ENCODE results near the gene SLC27A2. TPM values are rescaled to one million over a fixed set of nuclear protein-coding genes. Genes with fewer than 3 reads are reported as not detected.
A peak's percentile ranks its signal among the peaks of the same experiment; 100 is the strongest.

The SLC27A2 gene
- total and polyA plus RNA-seq, 2 experiments from 2014 or later = not detected

DNA sequence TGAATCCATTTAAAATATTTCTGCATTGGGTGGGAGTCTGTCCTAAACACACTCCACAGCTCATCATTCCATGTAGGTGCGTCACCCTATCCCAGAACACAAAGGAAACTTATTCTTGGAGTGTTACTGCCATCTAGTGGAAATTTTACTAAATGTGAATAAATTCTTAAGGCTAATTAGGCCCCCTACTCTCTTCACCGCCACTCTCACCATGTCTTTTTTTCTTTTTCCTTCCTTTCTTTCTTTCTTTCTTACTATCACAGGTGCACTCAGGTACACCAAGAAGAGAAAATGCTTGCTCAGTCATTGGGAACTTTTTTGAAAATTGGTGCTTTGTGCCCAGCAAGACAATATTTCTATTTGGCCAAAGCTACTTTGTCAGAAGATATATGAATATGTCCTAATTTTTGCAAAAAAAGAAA lies 36.5 kb upstream of the SLC27A2 start:
- H3K36me3 ChIP-seq (ENCODE audit: low read depth) = no peaks in the 10 kb centered on the region
- H3K9me3 ChIP-seq (ENCODE audit: low read depth) = no peaks in the 10 kb centered on the region
- H3F3A ChIP-seq (ENCODE audit: insufficient read depth) = peaks cover 5% of the 10 kb centered on the region; the same call in 1 of the 2 replicates
- no peaks in the 10 kb centered on the region for H3K79me2 ChIP-seq (ENCODE audit: insufficient read depth)
- H3K9ac ChIP-seq = peak overlapping the region; percentile 5; the same call in 1 of the 2 replicates
- peak overlapping the region; percentile 24; the same call in 1 of the 2 replicates for H2AFZ ChIP-seq
- H3K27ac ChIP-seq = no peak overlapping the region
- no peaks in the 10 kb centered on the region for H4K20me1 ChIP-seq (ENCODE audit: insufficient read depth)
- no peaks in the 10 kb centered on the region for H3K9me2 ChIP-seq (ENCODE audit: insufficient read depth)
- in situ Hi-C loops (cut with MboI) = loop anchor here (10.0 to 25.0 kb wide), 2 partner anchors 721 to 1283 kb away; partner anchors contain the start of gene FGF7
- peaks cover 13% of the 10 kb centered on the region for H3K4me1 ChIP-seq (ENCODE audit: insufficient read depth)
- TF ChIP-seq EZH2 (IDR thresholded peaks at IDR 0.05; ENCODE audit: insufficient read depth, poor library complexity, severe bottlenecking) = no peak
- TF ChIP-seq EZH2phosphoT487 (IDR thresholded peaks at IDR 0.05; ENCODE audit: insufficient read depth, low read depth) = no peak
- WGBS, 2 experiments (ENCODE audit: low coverage in 1 of 2, low lambda C conversion rate in 2 of 2, missing lambda C conversion rate in 2 of 2) = 2 to 3% methylated on average over 2 of the region's 2 CpGs
- H3K4me2 ChIP-seq (ENCODE audit: unreplicated experiment) = peak overlapping the region; percentile 42
- peak; percentile 85 for DNase-seq
- H3K4me3 ChIP-seq = no peak overlapping the region
- no peaks in the 10 kb centered on the region for H3K27me3 ChIP-seq (replicated peaks; ENCODE audit: insufficient read depth)

- DNase-seq = no peak
- Histone ChIP-seq H3F3A (ENCODE audit: insufficient read depth) (peaks cover 5% of the 10 kb centered on the region; the same call in 1 of the 2 replicates), H3K4me3 (no peak overlapping the region), H4K20me1 (ENCODE audit: insufficient read depth) (no peaks in the 10 kb centered on the region), H3K9ac (no peak overlapping the region), H3K9me3 (ENCODE audit: low read depth) (no peaks in the 10 kb centered on the region), H3K79me2 (ENCODE audit: insufficient read depth) (no peaks in the 10 kb centered on the region), H2AFZ (peak overlapping the region; percentile 58), H3K9me2 (ENCODE audit: insufficient read depth) (no peaks in the 10 kb centered on the region), H3K4me2 (ENCODE audit: unreplicated experiment) (no peak overlapping the region), H3K27ac (no peak overlapping the region), H3K4me1 (ENCODE audit: insufficient read depth) (peaks cover 13% of the 10 kb centered on the region), H3K36me3 (ENCODE audit: low read depth) (no peaks in the 10 kb centered on the region), H3K27me3 (replicated peaks; ENCODE audit: insufficient read depth) (no peaks in the 10 kb centered on the region)
- 99 to 100% methylated on average over 2 of the region's 2 CpGs for WGBS, 2 experiments (ENCODE audit: low coverage in 1 of 2, low lambda C conversion rate in 2 of 2, missing lambda C conversion rate in 2 of 2)
- TF ChIP-seq EZH2phosphoT487 (IDR thresholded peaks at IDR 0.05; ENCODE audit: insufficient read depth, low read depth) (no peak), EZH2 (IDR thresholded peaks at IDR 0.05; ENCODE audit: insufficient read depth, poor library complexity, severe bottlenecking) (no peak)
- in situ Hi-C loops (cut with MboI) = loop anchor here (10.0 to 25.0 kb wide), 2 partner anchors 722 to 1284 kb away; partner anchors contain the start of gene FGF7
Observed at GRCh38 chr15:50146632-50147031, 35.4 kb upstream of the SLC27A2 start.

DNA sequence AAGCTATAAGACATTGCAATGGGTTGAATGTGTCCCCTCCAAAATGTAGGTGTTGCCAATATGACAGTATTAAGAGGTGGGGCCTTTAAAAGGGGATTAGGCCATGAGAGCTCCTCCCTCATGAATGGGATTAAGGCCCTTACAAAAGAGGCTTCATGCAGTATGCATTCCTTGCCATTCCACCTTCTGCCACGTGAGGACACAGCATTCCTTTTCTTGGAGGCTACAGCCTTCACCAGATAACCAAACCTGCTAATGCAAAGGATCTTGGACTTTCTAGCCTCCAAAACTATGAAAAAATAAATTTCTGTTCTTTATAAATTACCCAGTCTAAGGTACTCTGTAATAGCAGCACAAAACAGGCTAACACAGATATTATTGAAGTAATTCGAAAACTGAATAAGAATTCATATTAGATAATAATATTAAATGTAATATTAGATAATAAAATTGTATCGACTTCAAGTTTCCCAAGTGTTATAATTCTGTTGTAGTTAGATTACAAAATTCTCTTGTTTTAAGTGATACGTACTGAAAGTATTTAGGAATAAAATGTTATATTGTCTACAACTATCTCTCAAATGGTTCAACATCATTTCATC lies 33.5 kb upstream of the SLC27A2 start:
- TF ChIP-seq EZH2phosphoT487 (IDR thresholded peaks at IDR 0.05; ENCODE audit: insufficient read depth, low read depth) (no peak), EZH2 (IDR thresholded peaks at IDR 0.05; ENCODE audit: insufficient read depth, poor library complexity, severe bottlenecking) (no peak)

GRCh38 chr15:50149090-50149489 lies 32.9 kb upstream of the SLC27A2 start:
- Histone ChIP-seq H3K79me2 (ENCODE audit: insufficient read depth) (no peaks in the 10 kb centered on the region), H3K9ac (no peak overlapping the region), H4K20me1 (ENCODE audit: insufficient read depth) (no peaks in the 10 kb centered on the region), H3F3A (ENCODE audit: insufficient read depth) (peaks cover 5% of the 10 kb centered on the region; the same call in 1 of the 2 replicates), H3K4me3 (no peak overlapping the region), H3K27me3 (replicated peaks; ENCODE audit: insufficient read depth) (no peaks in the 10 kb centered on the region), H3K36me3 (ENCODE audit: low read depth) (no peaks in the 10 kb centered on the region), H3K9me3 (ENCODE audit: low read depth) (no peaks in the 10 kb centered on the region), H3K27ac (no peak overlapping the region), H2AFZ (peak overlapping the region; percentile 45), H3K9me2 (ENCODE audit: insufficient read depth) (no peaks in the 10 kb centered on the region), H3K4me2 (ENCODE audit: unreplicated experiment) (no peak overlapping the region), H3K4me1 (ENCODE audit: insufficient read depth) (peaks cover 13% of the 10 kb centered on the region)
- 4 to 14% methylated on average over 1 of the region's 1 CpG for WGBS, 2 experiments (ENCODE audit: low coverage in 1 of 2, low lambda C conversion rate in 2 of 2, missing lambda C conversion rate in 2 of 2)
- in situ Hi-C loops (cut with MboI) = loop anchor here (10.0 to 25.0 kb wide), 2 partner anchors 724 to 1287 kb away; partner anchors contain the start of gene FGF7
- TF ChIP-seq EZH2 (IDR thresholded peaks at IDR 0.05; ENCODE audit: insufficient read depth, poor library complexity, severe bottlenecking) = no peak
- TF ChIP-seq EZH2phosphoT487 (IDR thresholded peaks at IDR 0.05; ENCODE audit: insufficient read depth, low read depth) = no peak
- no peak for DNase-seq

More for the DNA sequence above, 33.5 kb upstream of the SLC27A2 start:
- no peaks in the 10 kb centered on the region for H3K79me2 ChIP-seq (ENCODE audit: insufficient read depth)
- H4K20me1 ChIP-seq (ENCODE audit: insufficient read depth) = no peaks in the 10 kb centered on the region
- H2AFZ ChIP-seq = no peak overlapping the region
- H3K4me3 ChIP-seq = no peak overlapping the region
- no peaks in the 10 kb centered on the region for H3K27me3 ChIP-seq (replicated peaks; ENCODE audit: insufficient read depth)
- H3K27ac ChIP-seq = no peak overlapping the region
- in situ Hi-C loops (cut with MboI) = loop anchor here (10.0 to 25.0 kb wide), 2 partner anchors 724 to 1286 kb away; partner anchors contain the start of gene FGF7
- no peak overlapping the region for H3K4me2 ChIP-seq (ENCODE audit: unreplicated experiment)
- WGBS, 2 experiments (ENCODE audit: low coverage in 1 of 2, low lambda C conversion rate in 2 of 2, missing lambda C conversion rate in 2 of 2) = 78% methylated on average over 4 of the region's 4 CpGs
- H3K9me3 ChIP-seq (ENCODE audit: low read depth) = no peaks in the 10 kb centered on the region
- peaks cover 5% of the 10 kb centered on the region; the same call in 1 of the 2 replicates for H3F3A ChIP-seq (ENCODE audit: insufficient read depth)
- no peak overlapping the region for H3K9ac ChIP-seq
- H3K4me1 ChIP-seq (ENCODE audit: insufficient read depth) = peaks cover 13% of the 10 kb centered on the region
- H3K9me2 ChIP-seq (ENCODE audit: insufficient read depth) = no peaks in the 10 kb centered on the region
- no peaks in the 10 kb centered on the region for H3K36me3 ChIP-seq (ENCODE audit: low read depth)
- peak; percentile 67 for DNase-seq
